Fibroblast of skin of scalp (primary cell): ENCODE results near the gene CIB2.
A peak's percentile ranks its signal among the peaks of the same experiment; 100 is the strongest.

Experiments
- DNase-seq: peaks from one replicate; pipeline ENCODE4 v3.0.0-alpha.2; 2013

The CIB2 gene

DNA sequence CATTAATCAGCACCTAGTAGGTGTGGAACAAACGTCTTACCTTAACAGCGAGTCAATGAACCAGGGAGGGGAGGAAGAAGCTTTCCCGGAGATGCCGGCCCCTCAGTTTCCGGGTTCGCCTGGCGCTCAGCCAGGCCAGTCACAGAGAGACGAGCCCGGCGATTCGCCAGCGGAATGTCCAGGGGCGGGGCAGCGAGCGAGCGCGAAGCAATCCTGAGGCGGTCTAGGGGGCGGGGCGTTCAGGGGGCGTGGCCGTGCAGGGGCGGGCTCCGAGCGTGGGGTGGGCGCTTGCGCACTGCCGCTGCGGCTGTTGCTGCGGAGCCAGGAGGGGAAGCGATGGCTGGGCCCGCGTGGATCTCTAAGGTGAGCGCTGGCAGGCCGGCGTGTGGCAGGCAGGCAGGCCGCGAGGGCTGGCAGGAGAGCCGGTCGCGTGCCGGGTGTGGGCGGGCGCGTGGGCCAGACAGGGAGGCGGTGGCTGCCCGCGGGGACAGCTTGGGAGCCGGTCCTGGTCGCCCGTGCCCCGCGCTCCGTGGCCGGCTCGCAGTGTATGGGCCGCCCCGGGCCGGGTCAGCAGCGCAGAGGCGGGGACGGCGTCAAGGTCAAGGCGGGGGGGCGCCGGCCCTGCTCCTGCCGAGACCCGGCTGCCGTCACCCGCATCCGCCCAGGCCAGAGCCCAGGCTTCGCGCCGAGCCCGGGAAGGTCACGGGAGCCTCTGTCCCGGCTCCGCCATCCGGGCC is 18.0 kb upstream of the CIB2 start, which contains the start of gene IDH3A:
TSS of gene IDH3A (plus strand) at position 295 of the 737 bp plus-strand sequence. CDS start at position 337, 42 bp downstream.
- peak; percentile 97 for DNase-seq

DNA sequence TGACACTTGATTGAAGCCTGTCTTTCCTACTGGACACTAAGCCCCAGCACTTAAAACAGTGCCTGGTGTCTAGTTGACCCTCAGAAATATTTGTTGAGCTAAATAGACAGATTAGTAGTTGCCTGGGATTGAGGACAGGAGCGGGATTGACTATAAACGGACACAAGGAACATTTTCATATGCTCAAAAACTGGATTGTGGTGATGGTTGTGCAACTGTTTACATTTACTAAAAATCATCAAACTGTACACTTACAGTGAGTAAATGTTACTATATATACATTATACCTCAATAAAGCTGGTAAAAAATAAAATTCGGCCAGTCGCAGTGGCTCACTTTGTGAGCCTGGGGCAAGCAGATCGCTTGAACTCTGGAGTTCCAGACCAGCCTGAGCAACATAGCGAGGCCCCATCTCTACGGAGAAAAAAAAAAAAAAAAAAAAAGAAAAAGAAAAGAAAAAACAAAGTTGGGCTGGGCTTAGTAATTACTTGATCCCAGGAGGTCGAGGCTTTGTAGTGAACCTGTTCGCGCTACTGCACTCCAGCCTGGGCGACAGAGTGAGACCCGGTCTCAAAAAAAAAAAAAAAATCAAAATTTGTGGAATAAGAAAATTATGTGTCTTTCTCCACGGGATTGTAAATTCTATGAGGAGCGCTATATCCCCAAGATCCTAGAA is 17.3 kb upstream of the CIB2 start:
- DNase-seq = no peak

DNA sequence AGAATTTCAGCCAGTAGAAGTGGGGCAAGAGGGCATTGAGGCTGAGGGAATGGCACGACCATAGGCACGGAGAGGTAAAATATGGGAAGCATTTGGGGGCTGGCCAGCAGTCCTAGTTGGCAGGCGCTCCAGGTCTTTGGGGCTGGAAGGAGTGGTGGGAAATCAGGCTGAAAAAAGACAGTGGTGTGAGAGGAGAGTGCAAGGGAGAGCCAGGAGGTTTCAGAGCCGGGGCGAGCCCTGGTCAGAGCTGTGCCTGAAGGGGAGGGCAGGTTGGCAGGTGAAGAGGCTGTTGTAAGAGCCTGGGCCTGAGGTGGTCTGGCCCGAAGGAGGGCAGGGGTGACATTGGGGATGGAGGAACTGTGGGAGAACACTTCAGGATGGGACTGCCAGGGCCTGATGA is 16.3 kb upstream of the CIB2 start:
- no peak for DNase-seq

DNA sequence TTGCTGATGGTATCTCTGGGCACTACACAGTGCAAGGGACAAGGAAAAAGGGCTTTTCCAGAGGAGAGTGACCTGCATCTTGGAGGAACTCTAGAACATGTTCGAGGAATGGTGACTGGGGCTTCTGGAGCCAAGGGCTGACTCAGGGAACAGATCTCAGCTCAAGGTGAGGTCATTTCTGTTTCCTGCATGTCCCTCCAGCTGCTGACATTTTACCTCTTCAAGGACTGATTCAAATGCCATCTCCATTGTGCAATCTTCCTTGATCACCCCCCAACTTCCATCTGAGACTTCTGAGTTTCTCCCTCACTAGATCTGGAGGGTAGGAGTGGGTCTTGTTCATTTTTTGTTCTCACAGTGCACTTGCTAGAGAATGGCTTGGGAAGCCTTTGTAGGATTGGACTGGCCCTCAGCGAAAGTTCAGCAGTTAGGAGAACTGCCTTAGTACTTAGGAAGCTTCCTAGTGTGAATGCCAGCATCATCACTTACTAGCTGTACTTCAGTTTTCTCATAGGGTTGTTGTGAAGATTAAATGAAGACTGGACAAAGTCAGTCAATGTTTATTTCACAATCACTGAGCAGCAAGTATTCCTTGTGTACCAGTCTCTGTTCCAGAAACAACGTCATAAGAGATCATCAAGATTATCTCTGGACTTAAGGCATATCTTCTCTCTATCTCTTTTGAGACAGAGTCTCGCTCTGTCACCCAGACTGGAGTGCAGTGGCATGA is 15.3 kb upstream of the CIB2 start:
- no peak for DNase-seq

DNA sequence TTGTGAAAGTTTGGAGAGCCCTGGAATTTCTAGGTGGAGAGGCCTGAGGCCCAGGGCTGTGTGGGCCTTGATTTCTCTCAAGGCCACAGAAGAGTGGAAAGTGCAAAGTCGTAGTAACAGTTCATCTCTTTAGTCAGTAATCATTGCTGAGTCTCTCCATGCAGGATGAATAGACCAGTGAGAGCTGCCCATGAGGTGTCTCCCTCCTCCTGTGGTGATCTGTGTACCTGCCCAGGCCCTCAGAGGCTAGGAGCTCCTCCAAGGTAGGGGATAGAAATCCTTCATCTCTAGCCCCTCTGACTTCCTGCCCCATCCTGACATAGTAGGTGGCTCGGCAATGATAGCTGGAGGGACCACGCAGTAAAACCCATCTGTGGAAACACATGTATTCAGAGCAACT is 11.1 kb upstream of the CIB2 start:
- DNase-seq = no peak

DNA sequence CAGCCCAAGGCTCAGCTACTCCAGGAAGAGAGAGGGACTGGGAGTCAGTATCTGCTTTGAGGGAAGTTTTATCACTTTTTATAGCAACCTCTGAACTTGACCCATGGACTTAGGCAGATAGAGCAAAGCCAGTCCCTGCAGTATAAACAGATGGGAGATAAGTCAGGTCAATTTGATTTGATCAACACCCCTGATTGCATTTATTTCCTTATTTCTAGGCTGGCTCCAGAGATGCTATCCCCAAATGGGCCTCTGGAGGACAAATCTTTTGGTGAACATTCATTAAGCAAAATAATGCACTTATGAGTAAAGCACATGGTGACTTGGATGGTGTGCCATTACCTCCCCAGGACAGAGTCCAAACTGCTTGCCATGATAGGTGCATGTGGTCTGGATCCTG is 9.0 kb upstream of the CIB2 start:
- no peak for DNase-seq

DNA sequence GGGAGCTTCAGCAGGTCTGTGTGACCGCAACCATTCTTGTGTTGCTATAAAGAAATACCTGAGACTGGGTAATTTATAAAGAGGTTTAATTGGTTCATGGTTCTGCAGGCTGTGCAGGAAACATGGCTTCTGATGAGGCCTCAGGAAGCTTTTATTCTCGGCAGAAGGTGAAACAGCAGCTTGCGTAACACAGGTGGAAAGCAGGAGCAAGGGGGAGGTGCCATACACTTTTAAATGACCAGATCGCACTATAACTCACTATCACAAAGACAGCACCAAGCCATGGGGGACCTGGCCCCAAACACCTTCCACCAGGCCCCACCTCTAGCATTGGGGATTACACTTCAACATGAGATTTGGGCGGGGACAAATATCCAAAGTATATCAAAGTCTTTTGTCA is 8.3 kb upstream of the CIB2 start:
- DNase-seq = no peak

DNA sequence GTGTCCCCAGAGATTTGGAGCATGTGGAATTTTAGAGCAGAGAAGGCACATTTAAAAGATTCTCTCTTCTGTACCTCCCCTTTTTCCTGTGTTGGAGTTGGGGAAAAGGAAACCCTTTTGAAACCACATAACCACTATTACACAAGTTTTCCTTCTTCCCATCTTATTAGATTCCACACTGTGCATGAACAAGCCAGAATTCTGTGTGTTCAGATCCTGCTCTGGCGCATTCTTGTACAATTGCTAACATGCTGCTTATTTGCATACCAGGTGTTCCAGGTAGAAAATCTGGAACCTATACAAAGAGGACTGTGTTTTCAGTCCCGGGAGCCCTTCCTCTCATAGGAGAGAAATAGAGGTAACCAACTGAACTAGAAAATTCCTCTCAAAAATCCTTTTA is 2.6 kb upstream of the CIB2 start:
- DNase-seq = no peak

DNA sequence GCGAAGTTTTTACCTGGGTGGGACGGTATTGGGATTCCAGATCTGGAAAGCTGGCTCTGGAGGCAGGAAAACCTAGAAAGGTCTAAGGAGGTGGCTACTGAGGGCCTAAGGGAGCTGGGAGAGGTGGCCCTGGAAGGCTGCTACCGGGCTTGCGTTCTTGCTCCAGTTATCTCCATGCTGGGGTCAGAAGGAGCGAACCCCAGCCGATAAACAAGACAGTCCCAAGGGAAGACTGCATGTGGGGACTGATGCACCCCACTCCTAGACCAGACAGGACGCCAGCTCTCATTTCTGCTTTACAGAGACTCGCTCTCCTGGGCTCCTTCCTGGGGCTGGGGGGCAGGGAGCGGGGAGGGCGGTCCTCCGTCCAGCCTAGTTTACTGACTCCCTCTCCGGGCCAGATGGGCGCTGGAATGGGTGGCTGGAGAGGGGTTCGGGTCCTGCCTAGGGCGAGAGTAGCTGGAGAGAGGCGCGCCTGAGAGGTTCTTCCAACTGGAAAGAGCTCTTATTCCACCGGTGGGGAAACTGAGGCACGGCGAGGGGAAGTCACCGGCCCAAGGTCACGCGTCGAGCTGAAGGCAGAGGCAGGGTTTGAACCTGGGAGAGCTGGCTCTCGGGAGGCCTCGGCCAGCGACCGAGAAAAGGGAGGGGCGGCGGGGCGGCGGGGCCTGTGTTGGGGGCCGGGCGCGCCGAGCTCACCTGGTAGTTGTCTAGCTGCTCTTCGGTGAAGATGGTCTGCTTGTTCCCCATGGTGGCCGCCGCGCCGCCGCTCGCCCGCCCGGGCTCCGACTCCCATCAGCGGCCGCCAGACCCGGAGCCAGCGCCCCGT is 565 bp downstream of the CIB2 start:
- no peak for DNase-seq

DNA sequence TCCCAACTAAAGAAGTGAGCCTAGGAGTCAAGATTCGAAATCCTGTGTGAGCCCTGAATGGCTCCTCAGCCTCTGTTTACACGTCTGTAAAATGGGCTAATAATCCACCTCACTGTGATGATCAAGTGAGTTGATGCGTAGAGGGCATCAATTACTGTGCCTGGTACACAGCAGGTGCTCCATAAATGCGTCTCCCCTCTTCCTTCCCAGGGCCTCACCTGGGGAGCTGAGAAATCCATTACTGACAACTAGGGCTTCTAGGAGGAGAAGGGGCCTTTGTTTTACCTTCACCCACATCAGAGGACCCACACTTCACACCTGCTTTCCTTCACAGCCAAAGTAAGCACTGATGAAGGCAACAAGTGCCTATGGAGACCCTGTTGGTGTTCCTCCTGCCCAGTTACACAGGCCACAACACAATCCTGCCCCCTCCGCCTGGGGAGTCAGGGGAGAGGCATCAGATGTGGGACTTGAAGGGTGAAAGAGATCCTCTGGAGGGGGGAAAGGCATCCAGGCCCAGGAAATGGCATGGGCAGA is 1.4 kb downstream of the CIB2 start:
- DNase-seq = no peak

DNA sequence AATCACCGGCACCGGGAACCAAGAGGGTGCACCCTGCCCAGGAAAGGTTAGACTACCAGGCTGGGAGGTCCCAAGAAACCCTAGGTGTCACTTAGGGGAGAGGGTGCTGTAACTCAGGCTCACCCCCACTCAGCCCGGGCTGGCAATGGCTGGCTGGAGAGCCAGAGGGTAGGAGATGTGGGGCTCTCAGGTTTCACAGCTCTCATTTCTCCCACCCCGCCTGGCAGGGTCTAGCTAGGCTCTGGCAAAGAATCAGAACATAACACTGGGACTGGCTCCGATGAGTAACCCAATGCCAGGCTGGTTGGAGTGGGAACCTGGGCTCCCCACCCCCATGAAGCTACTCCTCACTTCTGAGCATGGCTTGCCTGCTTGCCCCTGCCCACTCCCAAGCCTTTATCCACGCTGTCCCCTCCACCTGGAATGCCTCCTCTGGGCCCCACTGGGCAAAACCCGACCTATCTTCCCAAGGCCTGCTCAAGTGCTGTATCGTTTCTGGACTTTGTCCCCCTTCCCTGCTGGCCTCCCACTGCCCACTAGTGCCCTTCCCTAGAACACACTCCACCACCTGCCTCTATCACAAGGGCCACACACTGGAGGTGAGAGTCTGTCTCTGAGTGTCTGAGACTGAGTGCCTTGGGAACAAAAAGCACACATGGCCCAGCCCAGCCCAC is 2.0 kb downstream of the CIB2 start:
- DNase-seq = peak; percentile 9

DNA sequence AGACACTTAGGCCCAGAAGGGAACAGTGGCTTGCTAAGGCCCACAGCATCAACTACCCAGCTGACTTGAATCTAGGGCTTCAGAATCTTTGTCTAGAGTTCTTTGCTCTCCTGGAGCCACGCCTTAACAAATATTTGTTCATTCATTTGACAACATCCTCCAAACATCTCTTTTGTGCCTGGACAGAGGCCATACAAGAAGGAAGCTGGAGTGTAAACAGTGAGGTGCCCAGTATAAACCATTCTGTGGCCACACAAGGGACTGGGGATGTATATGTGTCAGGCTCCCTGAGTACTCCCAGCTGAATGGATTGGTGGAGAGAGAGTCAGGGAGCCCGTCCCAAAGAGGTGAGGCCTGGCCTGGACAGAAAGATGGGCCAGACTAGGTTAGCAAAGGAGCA is 3.4 kb downstream of the CIB2 start:
- no peak for DNase-seq

DNA sequence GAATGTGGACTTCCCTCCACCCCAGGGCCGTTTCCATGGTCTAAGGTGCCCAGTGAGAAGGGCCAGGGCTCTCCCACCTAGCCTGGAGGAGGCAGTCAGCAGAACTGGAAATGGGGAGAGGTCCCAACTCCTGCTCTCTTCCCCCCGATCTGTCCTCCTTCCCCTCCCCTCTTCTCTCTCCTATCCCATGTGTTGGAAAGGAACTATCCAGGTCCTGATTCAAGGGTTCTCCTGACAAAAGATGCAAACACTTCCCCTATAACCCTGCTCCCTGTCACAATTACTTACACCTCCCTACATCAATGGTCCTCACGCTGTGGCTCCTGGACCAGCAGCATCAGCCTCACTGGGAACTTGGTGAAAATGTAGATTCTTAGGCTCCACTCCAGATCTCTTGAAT is 6.0 kb downstream of the CIB2 start:
- DNase-seq = no peak

DNA sequence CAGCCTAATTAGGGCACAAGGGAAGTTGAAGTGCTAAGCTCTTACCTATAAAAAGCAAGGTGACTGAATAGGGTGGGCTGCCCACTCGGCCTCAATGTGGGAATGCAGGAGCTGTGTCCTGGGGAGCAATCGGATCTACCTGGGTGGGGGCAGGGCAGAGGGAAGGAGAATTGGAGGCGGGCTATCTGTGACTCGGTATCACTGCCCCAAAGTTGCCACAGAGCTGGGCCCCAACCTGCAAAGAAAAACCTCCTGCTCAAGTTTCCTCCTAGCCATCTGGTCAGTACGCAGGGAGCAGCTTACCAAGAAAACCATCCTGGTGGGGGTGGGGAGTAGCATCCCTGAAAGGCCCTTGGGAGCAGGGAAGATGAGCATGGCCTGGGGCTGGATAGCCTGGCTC is 10.7 kb downstream of the CIB2 start:
- no peak for DNase-seq

DNA sequence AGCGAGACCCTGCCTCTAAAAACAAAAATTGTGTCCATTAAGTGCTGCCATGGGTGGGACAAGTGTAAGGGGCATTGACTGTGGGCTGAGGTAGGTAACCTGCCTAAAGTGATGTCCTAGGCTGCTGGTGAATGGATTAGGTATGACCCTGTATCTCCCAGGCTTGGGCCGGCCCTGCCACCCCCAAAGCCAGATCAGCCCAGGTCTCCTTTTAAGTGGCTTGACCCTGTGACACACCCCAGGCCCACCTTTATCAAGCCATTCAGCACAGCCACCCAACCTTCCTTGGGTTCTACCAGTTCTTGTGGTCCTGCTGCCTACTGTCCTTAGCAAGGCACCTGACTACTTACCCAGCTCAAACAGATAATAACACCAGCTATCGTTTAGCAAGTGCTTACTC is 18.7 kb downstream of the CIB2 start:
- DNase-seq = no peak

DNA sequence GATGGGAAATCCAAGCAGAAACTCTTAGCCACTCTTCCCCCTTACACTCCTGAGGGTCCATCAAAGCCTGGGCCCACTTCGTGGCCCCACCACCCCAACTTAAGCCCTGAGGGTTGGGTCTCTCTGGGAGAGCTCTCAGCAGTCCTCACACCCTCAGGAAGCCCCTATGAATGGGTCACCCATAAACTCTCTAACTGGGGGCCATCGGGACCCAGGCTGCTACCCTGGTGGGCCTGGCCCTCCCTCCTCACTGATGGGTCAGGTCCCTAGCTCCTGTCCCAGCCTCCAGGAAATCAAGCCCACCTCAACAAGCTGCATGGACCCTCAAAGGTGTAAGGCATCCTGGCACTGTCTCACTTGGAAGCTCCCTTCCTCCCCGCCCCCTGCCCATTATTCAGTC is 19.5 kb downstream of the CIB2 start:
- no peak for DNase-seq

DNA sequence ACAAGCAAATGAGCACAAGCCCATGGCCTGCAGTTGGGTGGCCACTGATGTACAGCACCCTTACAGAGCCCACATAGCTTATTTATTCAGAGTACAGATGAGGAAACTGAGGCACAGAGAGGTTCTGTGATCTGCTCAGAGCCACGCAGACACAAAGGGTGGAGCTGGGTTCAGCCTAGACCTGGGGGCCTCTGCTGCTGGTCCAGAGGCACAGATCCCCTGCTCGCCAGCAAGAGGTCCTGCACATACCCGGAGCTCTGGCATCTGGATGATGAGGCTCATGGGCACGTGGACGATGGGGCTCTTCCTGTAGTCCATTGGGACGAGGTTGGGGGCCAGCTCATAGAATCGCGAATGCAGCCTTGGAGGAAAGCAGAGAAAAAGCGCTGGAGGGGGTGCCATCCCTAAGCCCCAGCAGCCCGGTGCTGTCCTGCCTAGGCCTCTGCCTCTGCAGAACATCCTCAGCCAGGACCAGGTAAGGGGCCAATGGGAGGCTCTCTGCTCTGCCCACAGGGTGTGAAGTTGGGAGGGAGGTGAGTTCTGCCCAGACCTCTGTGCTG is 20.2 kb downstream of the CIB2 start:
- DNase-seq = no peak

DNA sequence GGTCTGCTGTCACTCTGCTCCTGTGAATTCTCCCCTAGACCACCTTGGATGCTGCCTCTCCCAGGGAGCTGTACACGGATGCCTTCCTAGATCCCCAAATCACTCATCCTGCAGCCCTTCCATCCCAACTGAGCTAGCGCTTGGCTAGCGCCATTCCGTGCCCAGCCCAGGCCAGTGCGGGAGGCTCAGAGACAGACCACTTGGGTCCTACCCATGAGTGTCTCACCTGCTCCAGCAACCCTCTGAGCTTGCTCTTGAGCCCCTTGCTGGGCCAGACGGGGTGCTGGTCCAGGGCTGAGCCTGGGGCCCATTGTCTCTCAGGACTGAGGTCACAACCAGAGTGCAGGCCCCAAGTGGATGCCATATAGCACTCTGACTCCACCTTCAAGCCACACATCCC is 21.1 kb downstream of the CIB2 start:
- DNase-seq = no peak

DNA sequence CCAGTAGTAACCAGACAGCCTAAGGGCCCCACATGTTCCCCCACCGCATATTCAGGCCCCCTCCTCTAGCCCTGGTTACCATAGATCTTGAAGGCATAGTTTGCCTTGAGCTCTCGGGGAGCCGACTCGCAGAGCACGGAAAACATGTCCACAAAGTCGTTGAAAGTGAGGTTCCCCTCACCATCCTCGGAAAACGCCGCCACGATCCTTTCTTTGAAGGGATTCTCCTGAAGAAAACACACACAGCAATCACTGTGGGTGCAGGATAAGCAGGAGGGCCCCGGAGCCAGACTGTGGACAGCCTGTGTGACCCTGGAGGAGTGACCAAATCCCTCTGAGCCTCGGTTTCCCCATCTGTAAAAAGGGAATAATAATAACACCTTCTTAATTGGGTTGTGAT is 22.1 kb downstream of the CIB2 start:
- DNase-seq = no peak

DNA sequence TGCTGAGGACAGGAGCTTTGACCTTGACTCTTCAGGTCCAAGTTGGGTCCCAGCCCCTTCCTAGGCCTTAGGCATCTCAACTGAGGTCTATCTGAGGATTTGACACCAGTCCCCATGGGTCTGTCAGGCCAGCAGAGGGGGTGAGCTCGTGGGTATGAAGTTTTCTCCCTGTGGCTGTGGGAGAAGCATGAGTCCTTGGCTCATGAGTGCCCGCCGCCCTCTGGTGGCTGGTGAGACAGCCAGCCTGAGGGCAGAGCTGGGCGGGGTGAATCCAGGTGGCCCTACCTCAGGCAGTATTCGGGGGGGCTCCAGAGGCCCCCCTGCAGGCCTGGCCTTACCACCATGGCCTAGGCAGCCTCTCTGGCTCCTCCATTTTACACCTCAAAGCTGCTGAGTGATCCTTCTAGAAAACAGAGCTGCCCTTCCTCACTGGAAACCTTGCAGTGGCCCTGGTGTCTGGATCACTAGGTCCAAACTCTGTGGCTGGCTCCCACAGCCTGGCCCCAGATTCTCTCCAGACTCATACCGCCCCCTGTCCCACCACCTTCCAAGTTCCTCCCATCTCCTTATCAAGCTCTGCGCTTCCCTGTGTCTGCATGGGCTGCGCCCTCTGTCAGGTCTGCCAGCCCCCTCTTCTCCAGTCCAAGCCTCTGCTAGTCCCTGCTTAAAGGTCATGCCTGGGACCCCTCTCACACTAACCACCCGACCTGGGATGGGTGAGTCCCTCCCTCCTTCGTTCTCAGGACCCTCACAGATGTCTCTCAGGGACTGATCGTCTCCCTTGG is 22.8 kb downstream of the CIB2 start:
- peak; percentile 89 for DNase-seq

DNA sequence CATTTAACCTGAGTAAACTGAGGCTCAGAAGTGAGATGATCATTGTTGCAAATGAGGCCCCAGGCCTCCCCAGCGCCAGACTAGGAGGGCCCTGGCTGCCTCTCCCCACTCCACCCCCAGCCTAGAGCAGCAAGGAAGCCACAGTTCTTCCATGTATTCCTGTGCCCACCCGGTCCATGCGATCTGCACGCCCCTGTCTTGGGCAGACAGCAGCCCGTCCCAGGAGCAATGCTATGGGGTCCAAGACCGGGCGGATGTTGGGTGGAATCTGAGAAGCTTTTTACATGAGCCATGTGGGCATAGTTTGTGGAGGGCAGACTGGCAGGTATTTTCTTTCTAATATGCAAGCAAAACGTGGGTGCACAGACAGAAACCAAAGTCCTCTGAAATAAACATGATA is 23.8 kb downstream of the CIB2 start:
- no peak for DNase-seq
